Smooth muscle cell (in vitro differentiated cells): ENCODE data around the gene MBD3L3. TPM values are rescaled to one million over a fixed set of nuclear protein-coding genes. Genes with fewer than 3 reads are reported as not detected.

Experiments used
- DNase-seq: peaks from one replicate; lab custom pipeline; 2025; ENCODE audit not compliant: unreplicated experiment; lab: John Stamatoyannopoulos, UW
- H2AFZ ChIP-seq: fragments of 200-600 bp; sonication (generic); 2 replicates; pipeline ENCODE4 v1.6.0; 2016; ENCODE audit warnings: antibody characterized with exemption, low read depth, mild to moderate bottlenecking
- H3F3A ChIP-seq: fragments of 200-600 bp; sonication (generic); 2 replicates; pipeline ENCODE4 v1.6.0; 2017; ENCODE audit warnings: antibody characterized with exemption, low read depth
- H3K27ac ChIP-seq: fragments of 200-600 bp; sonication (generic); 2 replicates; pipeline ENCODE4 v1.5.1; 2016; ENCODE audit warnings: low read depth, mild to moderate bottlenecking
- H3K27me3 ChIP-seq: fragments of 200-600 bp; sonication (generic); 2 replicates; pipeline ENCODE4 v1.6.1; 2016; ENCODE audit warnings: low read depth, mild to moderate bottlenecking
- H3K36me3 ChIP-seq: fragments of 200-600 bp; sonication (generic); 2 replicates; pipeline ENCODE4 v1.5.1; 2016; ENCODE audit warnings: low read depth
- H3K4me1 ChIP-seq: fragments of 200-600 bp; sonication (generic); 2 replicates; pipeline ENCODE4 v1.5.1; 2016; ENCODE audit warnings: low read depth
- H3K4me2 ChIP-seq: fragments of 200-600 bp; sonication (generic); 2 replicates; pipeline ENCODE4 v1.6.0; 2016; ENCODE audit warnings: mild to moderate bottlenecking
- H3K4me3 ChIP-seq: fragments of 200-600 bp; sonication (generic); 2 replicates; pipeline ENCODE4 v1.5.1; 2016; ENCODE audit warnings: mild to moderate bottlenecking
- H3K79me2 ChIP-seq: fragments of 200-600 bp; sonication (generic); 2 replicates; pipeline ENCODE4 v1.6.0; 2016; ENCODE audit warnings: low read depth, mild to moderate bottlenecking
- H3K9ac ChIP-seq: fragments of 200-600 bp; sonication (generic); 2 replicates; pipeline ENCODE4 v1.6.0; 2016; ENCODE audit warnings: low read depth
- H3K9me3 ChIP-seq: fragments of 200-600 bp; sonication (generic); replicated peaks from 2 replicates; pipeline ENCODE4 v1.5.1; 2016; ENCODE audit warnings: low read depth
- H4K20me1 ChIP-seq: fragments of 200-600 bp; sonication (generic); 2 replicates; pipeline ENCODE4 v1.6.0; 2016; ENCODE audit warnings: low read depth
- WGBS: methylation state at CpG from one replicate; pipeline ENCODE4 v1.1.7; 2016; ENCODE audit warnings: low lambda C conversion rate; 5-methylcytosine and 5-hydroxymethylcytosine counted together
- polyA plus RNA-seq: library from polyadenylated mRNA; unstranded; fragments of >200 nt; fragmentation: Nextera tagmentation; extraction: Ambion mirVana; gene quantifications from 2 replicates; pipeline ENCODE4 v1.2.1, GENCODE V29; 2016
- total RNA-seq: library from RNA; depleted of rRNA; stranded (reverse); fragments of >200 nt; gene quantifications from 2 replicates; pipeline ENCODE4 v1.2.3, GENCODE V29; 2014
- TF ChIP-seq, protein P1 (sequence below): fragments of 200-600 bp; sonication (generic); IDR thresholded peaks from 2 replicates; pipeline ENCODE4 v1.5.1; 2017; ENCODE audit warnings: borderline replicate concordance, mild to moderate bottlenecking, antibody characterized with exemption; ENCODE audit not compliant: insufficient read depth, poor library complexity, severe bottlenecking

MBD3L3 gene
- total and polyA plus RNA-seq, 2 experiments from 2014 or later, result not detected

DNA sequence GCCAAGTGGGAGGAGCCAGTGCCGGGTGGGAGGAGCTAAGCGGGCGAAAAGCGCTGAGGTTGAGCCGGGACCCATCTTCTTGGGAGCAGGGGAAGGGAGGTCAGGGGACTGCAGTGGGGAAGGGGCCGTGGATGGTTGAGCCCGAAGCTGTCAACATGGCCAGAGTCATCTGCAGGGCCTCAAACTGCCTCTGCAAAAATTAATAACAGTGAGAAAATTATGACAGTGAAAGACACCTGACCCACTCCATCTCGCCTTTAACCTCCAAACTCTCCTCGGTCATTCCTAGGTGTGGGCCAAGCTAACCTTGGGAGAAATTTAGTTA is 41.1 kb upstream of the MBD3L3 start:
- TF ChIP-seq, protein P1, sequence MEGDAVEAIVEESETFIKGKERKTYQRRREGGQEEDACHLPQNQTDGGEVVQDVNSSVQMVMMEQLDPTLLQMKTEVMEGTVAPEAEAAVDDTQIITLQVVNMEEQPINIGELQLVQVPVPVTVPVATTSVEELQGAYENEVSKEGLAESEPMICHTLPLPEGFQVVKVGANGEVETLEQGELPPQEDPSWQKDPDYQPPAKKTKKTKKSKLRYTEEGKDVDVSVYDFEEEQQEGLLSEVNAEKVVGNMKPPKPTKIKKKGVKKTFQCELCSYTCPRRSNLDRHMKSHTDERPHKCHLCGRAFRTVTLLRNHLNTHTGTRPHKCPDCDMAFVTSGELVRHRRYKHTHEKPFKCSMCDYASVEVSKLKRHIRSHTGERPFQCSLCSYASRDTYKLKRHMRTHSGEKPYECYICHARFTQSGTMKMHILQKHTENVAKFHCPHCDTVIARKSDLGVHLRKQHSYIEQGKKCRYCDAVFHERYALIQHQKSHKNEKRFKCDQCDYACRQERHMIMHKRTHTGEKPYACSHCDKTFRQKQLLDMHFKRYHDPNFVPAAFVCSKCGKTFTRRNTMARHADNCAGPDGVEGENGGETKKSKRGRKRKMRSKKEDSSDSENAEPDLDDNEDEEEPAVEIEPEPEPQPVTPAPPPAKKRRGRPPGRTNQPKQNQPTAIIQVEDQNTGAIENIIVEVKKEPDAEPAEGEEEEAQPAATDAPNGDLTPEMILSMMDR, result no peak
- Histone ChIP-seq H3K4me1 (no peaks in the 10 kb centered on the region), H4K20me1 (no peaks in the 10 kb centered on the region), H3K4me2 (peak overlapping the region; percentile 83), H3F3A (no peaks in the 10 kb centered on the region), H2AFZ (peak overlapping the region; percentile 90), H3K36me3 (no peaks in the 10 kb centered on the region), H3K79me2 (no peaks in the 10 kb centered on the region), H3K9me3 (no peaks in the 10 kb centered on the region), H3K27me3 (no peaks in the 10 kb centered on the region), H3K27ac (no peak overlapping the region), H3K4me3 (peak overlapping the region; percentile 64), H3K9ac (no peak overlapping the region)
- WGBS, result 28% methylated on average over 9 of the region's 9 CpGs
- no peak for DNase-seq

DNA sequence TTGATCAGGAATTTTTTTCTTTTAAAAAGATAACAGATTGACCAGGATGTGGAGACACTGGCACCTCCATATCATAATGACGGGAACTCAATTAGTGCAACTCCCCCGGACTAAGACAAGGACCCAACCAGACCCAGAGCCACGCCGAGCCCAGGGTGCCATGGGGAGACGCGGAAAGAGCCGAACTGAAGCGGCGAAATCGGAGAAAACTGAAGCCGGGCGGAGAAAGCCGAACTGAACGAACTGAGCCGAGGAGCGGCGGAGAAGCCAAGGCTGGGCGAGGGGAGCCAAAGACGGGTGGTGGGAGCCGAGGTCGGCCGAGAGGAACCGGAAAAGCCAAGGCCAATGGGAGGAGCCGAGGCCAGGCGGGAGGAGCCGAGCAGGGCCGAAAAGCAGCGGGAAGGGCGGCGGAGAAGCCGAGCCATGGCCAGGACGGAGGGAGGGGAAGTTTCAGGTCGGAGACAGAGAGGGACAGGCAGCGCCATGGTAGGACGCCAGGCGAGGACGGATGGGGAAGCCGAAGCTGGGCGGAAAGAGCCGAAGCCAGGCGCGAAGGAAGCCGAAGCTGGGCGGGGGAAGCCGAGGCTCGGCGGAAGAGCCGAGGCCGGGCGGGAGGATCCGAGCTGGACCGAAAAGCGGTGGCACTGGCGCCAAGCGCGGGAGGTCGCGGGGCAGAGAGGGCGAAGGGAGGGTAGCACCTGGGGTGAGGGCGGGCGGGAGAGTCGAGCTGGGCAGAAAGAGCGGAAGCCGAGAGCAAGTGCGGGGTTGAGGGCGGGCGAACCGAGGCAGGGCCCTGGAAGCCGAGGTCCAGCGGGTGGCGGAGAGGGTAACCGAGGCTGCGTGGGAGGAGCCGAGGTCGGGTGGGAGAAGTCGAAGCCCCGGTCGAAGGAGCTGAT is 40.5 kb upstream of the MBD3L3 start:
- Histone ChIP-seq H3K27me3 (no peaks in the 10 kb centered on the region), H3K27ac (peak overlapping the region; percentile 59), H3K36me3 (no peaks in the 10 kb centered on the region), H3K4me2 (peak overlapping the region; percentile 83), H2AFZ (peak overlapping the region; percentile 90), H3K4me3 (peak overlapping the region; percentile 64), H3K4me1 (no peaks in the 10 kb centered on the region), H3K9me3 (no peaks in the 10 kb centered on the region), H3K79me2 (no peaks in the 10 kb centered on the region), H3K9ac (peak overlapping the region; percentile 80), H3F3A (no peaks in the 10 kb centered on the region), H4K20me1 (no peaks in the 10 kb centered on the region)
- TF ChIP-seq, protein P1, result no peak
- WGBS, result under 1% methylated on average over 61 of the region's 78 CpGs
- peak; percentile 77 for DNase-seq

DNA sequence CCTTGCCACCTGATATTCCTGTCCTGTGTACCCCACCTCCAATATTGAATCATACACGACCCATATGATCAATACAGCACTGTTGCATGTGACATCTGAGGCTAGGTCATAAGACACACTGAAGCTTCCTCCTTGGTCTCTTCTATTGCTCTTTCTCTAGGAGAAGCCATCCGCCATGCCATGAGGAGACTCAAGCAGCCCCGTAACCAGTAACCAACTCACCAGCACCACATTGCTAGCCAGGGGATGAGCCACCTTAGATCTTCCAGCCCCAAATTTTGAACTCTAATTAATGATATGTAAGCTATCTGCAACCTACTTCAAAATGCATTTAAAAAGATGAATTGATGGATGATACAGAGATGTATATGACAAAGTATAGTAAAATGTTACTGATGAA is 39.6 kb upstream of the MBD3L3 start:
- Histone ChIP-seq H3K4me3 (peak overlapping the region; percentile 64), H3K27ac (no peak overlapping the region), H2AFZ (peak overlapping the region; percentile 90), H3K9ac (no peak overlapping the region), H3K4me2 (peak overlapping the region; percentile 83), H3K79me2 (no peaks in the 10 kb centered on the region), H3K4me1 (no peaks in the 10 kb centered on the region), H4K20me1 (no peaks in the 10 kb centered on the region), H3K36me3 (no peaks in the 10 kb centered on the region), H3F3A (no peaks in the 10 kb centered on the region), H3K27me3 (no peaks in the 10 kb centered on the region), H3K9me3 (no peaks in the 10 kb centered on the region)
- TF ChIP-seq, protein P1, result no peak
- 98% methylated on average over 3 of the region's 3 CpGs for WGBS
- DNase-seq, result no peak

DNA sequence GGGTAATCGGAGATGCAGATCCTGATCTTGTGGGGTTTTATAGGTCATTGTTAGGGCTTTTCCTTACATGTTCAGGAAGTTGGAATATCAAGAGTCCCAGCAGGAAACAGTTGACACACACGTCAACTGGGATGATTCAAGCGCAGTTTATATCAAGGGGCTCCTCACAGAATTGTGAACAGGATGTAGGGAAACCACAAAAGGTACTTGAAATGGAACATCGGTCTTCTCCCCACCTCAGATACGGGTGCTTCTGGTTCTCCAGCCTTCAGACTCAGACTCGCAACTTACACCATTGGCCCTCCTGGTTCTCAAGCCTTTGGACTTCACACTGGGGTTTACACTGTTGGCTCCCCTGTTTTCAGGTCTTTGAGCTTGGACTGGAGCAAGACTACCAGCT is 30.5 kb upstream of the MBD3L3 start:
- no peaks in the 10 kb centered on the region for H3F3A ChIP-seq
- H3K9me3 ChIP-seq, result peaks cover 27% of the 10 kb centered on the region
- no peak overlapping the region for H3K4me2 ChIP-seq
- H4K20me1 ChIP-seq, result no peaks in the 10 kb centered on the region
- H3K4me3 ChIP-seq, result no peak overlapping the region
- H3K79me2 ChIP-seq, result no peaks in the 10 kb centered on the region
- no peak overlapping the region for H3K9ac ChIP-seq
- TF ChIP-seq, protein P1, result no peak
- peaks cover 21% of the 10 kb centered on the region for H3K36me3 ChIP-seq
- no peak overlapping the region for H2AFZ ChIP-seq
- no peak overlapping the region for H3K27ac ChIP-seq
- no peak for DNase-seq
- no peaks in the 10 kb centered on the region for H3K27me3 ChIP-seq
- no peaks in the 10 kb centered on the region for H3K4me1 ChIP-seq
- WGBS, result 97% methylated on average over 6 of the region's 6 CpGs
